Mesenchymal stem cell (in vitro differentiated cells and primary cell): ENCODE measurements around the gene LIN54.
"Not testable (repeated sequence)": the region's sequence is repeated elsewhere in the genome, so short reads cannot be mapped to it uniquely, and the experiment has no call there.

Experiments used
- DNase-seq: peaks from one replicate; pipeline ENCODE4 v3.0.0-alpha.2; 2013
- H2AFZ ChIP-seq: one replicate; pipeline ENCODE4 v1.6.1; 2013; ENCODE audit warnings: low read depth, mild to moderate bottlenecking, control low read depth, inconsistent platforms, low read length, moderate library complexity
- H2AK5ac ChIP-seq: 2 replicates; pipeline ENCODE4 v1.6.1; 2013; ENCODE audit warnings: low read length, moderate library complexity, mild to moderate bottlenecking, inconsistent platforms; ENCODE audit not compliant: severe bottlenecking
- H2BK120ac ChIP-seq: one replicate; pipeline ENCODE4 v1.6.1; 2013; ENCODE audit warnings: low read depth, mild to moderate bottlenecking, inconsistent platforms, low read length, moderate library complexity
- H2BK12ac ChIP-seq, 2 experiments: one replicate each; pipeline ENCODE4 v1.6.1; 2013; ENCODE audit warnings: inconsistent platforms in 2 of 2, low read length in 2 of 2, mild to moderate bottlenecking in 2 of 2, moderate library complexity in 2 of 2, control low read depth in 1 of 2
- H2BK15ac ChIP-seq: one replicate; pipeline ENCODE4 v1.6.1; 2013; ENCODE audit warnings: mild to moderate bottlenecking, low read depth, inconsistent platforms; ENCODE audit not compliant: poor library complexity, severe bottlenecking
- H2BK5ac ChIP-seq: 2 replicates; pipeline ENCODE4 v1.6.1; 2013; ENCODE audit warnings: low read depth, mild to moderate bottlenecking, low read length, control low read depth, inconsistent platforms; ENCODE audit not compliant: poor library complexity, severe bottlenecking
- H3K14ac ChIP-seq, 2 experiments: one replicate each; pipeline ENCODE4 v1.6.1; 2013; ENCODE audit warnings: inconsistent platforms in 2 of 2, low read length in 2 of 2, control low read depth in 1 of 2, mild to moderate bottlenecking in 1 of 2, moderate library complexity in 1 of 2
- H3K18ac ChIP-seq, 2 experiments: one replicate each; pipeline ENCODE4 v1.6.1; 2013; ENCODE audit warnings: inconsistent platforms in 2 of 2, low read length in 2 of 2, control low read depth in 1 of 2, low read depth in 1 of 2, mild to moderate bottlenecking in 1 of 2
- H3K23ac ChIP-seq, 2 experiments: one replicate each; pipeline ENCODE4 v1.6.1; 2013; ENCODE audit warnings: inconsistent platforms in 2 of 2, low read length in 2 of 2, mild to moderate bottlenecking in 2 of 2, moderate library complexity in 2 of 2, control low read depth in 1 of 2
- H3K27ac ChIP-seq: 2 replicates; pipeline ENCODE4 v1.5.1; 2013; ENCODE audit warnings: mild to moderate bottlenecking, moderate library complexity, low read length, control low read depth, inconsistent platforms; ENCODE audit not compliant: poor library complexity, severe bottlenecking
- H3K27me3 ChIP-seq, 2 experiments: 2 replicates each; pipeline versions ENCODE4 v1.6.1 to v1.7.0; 2013; ENCODE audit warnings: low read length in 2 of 2, mild to moderate bottlenecking in 2 of 2, moderate library complexity in 2 of 2, control low read depth in 1 of 2, inconsistent platforms in 1 of 2; ENCODE audit not compliant: control insufficient read depth in 1 of 2, insufficient read depth in 1 of 2
- H3K36me3 ChIP-seq, 2 experiments: 2 replicates each; pipeline versions ENCODE4 v1.6.1 to v1.7.0; 2013; ENCODE audit warnings: low read length in 2 of 2, control low read depth in 1 of 2, inconsistent platforms in 1 of 2, low read depth in 1 of 2, mild to moderate bottlenecking in 1 of 2; ENCODE audit not compliant: insufficient read depth in 2 of 2, control insufficient read depth in 1 of 2
- H3K4ac ChIP-seq, 2 experiments: one replicate each; pipeline ENCODE4 v1.6.1; 2013; ENCODE audit warnings: inconsistent platforms in 2 of 2, low read length in 2 of 2, mild to moderate bottlenecking in 2 of 2, moderate library complexity in 2 of 2, control low read depth in 1 of 2, low read depth in 1 of 2
- H3K4me1 ChIP-seq: 2 replicates; pipeline ENCODE4 v1.6.1; 2013; ENCODE audit warnings: low read depth, low read length, control low read depth; ENCODE audit not compliant: control insufficient read depth, insufficient read depth
- H3K4me2 ChIP-seq: 2 replicates; pipeline ENCODE4 v1.6.1; 2013; ENCODE audit warnings: low read length, mild to moderate bottlenecking, inconsistent platforms; ENCODE audit not compliant: poor library complexity, severe bottlenecking
- H3K4me3 ChIP-seq, 2 experiments: 2 replicates each; pipeline versions ENCODE4 v1.5.1 to v1.7.0; 2013; ENCODE audit warnings: low read length in 2 of 2, mild to moderate bottlenecking in 2 of 2, control low read depth in 1 of 2, low read depth in 1 of 2; ENCODE audit not compliant: insufficient read depth in 1 of 2
- H3K79me1 ChIP-seq: replicated peaks from 2 replicates; pipeline ENCODE4 v1.6.1; 2013; ENCODE audit warnings: mild to moderate bottlenecking, control low read depth, low read length, inconsistent platforms; ENCODE audit not compliant: poor library complexity, severe bottlenecking
- H3K9ac ChIP-seq: 2 replicates; pipeline ENCODE4 v1.7.0; 2013; ENCODE audit warnings: mild to moderate bottlenecking, low read length, moderate library complexity
- H3K9me3 ChIP-seq: 2 replicates; pipeline ENCODE4 v1.7.0; 2013; ENCODE audit warnings: mild to moderate bottlenecking, low read length; ENCODE audit not compliant: control insufficient read depth
- H4K8ac ChIP-seq: one replicate; pipeline ENCODE4 v1.6.1; 2013; ENCODE audit warnings: inconsistent platforms, mild to moderate bottlenecking, low read length, moderate library complexity
- H4K91ac ChIP-seq: one replicate; pipeline ENCODE4 v1.6.1; 2013; ENCODE audit warnings: mild to moderate bottlenecking, low read length, inconsistent platforms
- WGBS: methylation state at CpG from one replicate; pipeline ENCODE4 v1.1.7; 2013; ENCODE audit warnings: mixed read lengths; 5-methylcytosine and 5-hydroxymethylcytosine counted together

The LIN54 gene

GRCh38 chr4:82988323-82988832, 22.2 kb downstream of the LIN54 start:
- H2BK120ac ChIP-seq: no peak overlapping the region
- H3K4me2 ChIP-seq: no peak overlapping the region
- no peak overlapping the region for H2BK15ac ChIP-seq
- no peak overlapping the region for H3K4me3 ChIP-seq
- H4K91ac ChIP-seq: no peak overlapping the region
- H2AFZ ChIP-seq: no peak overlapping the region
- DNase-seq: peak; percentile 64
- H3K9ac ChIP-seq: no peak overlapping the region
- no peak overlapping the region for H3K18ac ChIP-seq
- H3K4ac ChIP-seq: no peak overlapping the region
- H3K27me3 ChIP-seq: no peaks in the 10 kb centered on the region
- no peak overlapping the region for H3K14ac ChIP-seq
- H3K36me3 ChIP-seq: peaks cover 3 to 7% of the 10 kb centered on the region in 2 experiments
- H2BK5ac ChIP-seq: no peak overlapping the region
- peaks cover 5% of the 10 kb centered on the region for H3K4me1 ChIP-seq
- peaks cover 17% of the 10 kb centered on the region for H3K79me1 ChIP-seq
- no peak overlapping the region for H3K23ac ChIP-seq
- H3K9me3 ChIP-seq: no peaks in the 10 kb centered on the region
- H2AK5ac ChIP-seq: no peak overlapping the region
- no CpG with 5 or more reads among the region's 2 CpGs for WGBS
- no peak overlapping the region for H3K27ac ChIP-seq
- no peak overlapping the region for H4K8ac ChIP-seq
- H2BK12ac ChIP-seq: no peak overlapping the region

DNA sequence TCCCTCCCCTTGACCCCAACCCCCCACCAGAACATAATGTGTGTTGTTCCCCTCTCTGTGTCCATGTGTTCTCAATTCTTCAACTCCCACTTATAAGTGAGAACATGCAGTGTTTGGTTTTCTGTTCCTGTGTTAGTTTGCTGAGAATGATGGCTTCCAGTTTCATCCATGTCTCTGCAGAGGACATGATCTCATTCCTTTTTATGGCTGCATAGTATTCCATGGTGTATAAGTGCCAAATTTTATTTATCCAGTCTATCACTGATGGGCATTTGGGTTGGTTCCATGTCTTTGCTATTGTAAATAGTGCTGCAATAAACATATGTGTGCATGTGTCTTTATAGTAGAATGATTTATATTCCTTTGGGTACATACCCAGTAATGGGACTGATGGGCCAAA, 23.1 kb downstream of the LIN54 start:
- not testable (repeated sequence) for H3K18ac ChIP-seq, H4K8ac ChIP-seq, H2BK15ac ChIP-seq, H3K23ac ChIP-seq, H3K4me1 ChIP-seq, H2BK12ac ChIP-seq, H2BK120ac ChIP-seq, H3K4me3 ChIP-seq, H4K91ac ChIP-seq, H2BK5ac ChIP-seq, H3K9ac ChIP-seq, H3K27ac ChIP-seq, H3K36me3 ChIP-seq, H3K4ac ChIP-seq, H3K14ac ChIP-seq, H3K4me2 ChIP-seq, H3K27me3 ChIP-seq, H3K9me3 ChIP-seq, DNase-seq, H2AFZ ChIP-seq, H2AK5ac ChIP-seq
- H3K79me1 ChIP-seq: peaks cover 15% of the 10 kb centered on the region

DNA sequence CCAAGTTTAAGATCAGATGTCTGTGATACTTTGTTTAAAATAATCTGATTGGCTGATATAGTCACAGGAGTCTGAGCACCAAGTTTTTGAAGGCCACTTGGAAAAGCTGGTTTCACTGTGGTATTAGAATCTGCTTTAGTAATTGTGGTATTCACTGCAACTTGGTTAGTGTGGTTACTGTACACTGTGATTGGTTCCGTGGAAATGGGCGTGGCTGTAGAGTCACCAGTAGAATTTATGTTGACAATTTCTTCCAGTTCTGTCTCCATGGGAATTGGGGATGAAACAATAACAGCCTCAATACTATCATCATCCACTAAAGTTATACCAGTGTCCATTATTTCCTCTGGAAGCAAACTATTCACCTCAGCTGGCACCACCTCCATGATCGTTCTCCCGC, 26.2 kb downstream of the LIN54 start:
- Histone ChIP-seq H4K91ac (no peak overlapping the region), H3K79me1 (peaks cover 8% of the 10 kb centered on the region), H3K4me2 (no peak overlapping the region), H3K36me3 (peaks cover 0 to 16% of the 10 kb centered on the region in 2 experiments), H3K4me3 (no peak overlapping the region), H2BK15ac (no peak overlapping the region), H2BK5ac (no peak overlapping the region), H3K27ac (no peak overlapping the region), H3K14ac (no peak overlapping the region), H3K9me3 (no peaks in the 10 kb centered on the region), H2BK120ac (no peak overlapping the region), H3K4ac (no peak overlapping the region), H2AK5ac (no peak overlapping the region), H3K4me1 (no peaks in the 10 kb centered on the region), H3K27me3 (no peaks in the 10 kb centered on the region), H4K8ac (no peak overlapping the region), H3K18ac (no peak overlapping the region), H2AFZ (no peak overlapping the region), H2BK12ac (no peak overlapping the region), H3K9ac (peak overlapping the region; percentile 24), H3K23ac (no peak overlapping the region)
- WGBS: 60% methylated on average over 1 of the region's 4 CpGs
- peak; percentile 89 for DNase-seq

DNA sequence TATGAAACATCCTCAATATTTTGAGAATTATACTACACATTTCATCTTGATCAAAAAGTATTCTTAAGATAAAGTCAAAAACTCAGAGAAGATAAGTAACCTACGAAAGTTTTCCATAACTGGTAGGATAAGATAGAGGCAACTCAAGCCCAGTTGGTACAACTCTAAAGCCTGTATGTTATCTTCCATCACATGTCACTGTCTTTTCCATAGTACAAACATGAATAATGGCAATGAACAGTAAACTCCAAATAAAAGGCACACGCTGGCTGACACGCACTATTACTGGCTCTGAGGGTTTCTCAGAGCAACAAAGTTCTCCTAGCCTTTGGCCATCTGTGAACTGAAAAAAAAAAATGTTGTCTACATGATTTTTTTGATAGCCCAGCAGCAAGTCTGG, 27.2 kb downstream of the LIN54 start:
- Histone ChIP-seq H3K27ac (no peak overlapping the region), H3K9ac (no peak overlapping the region), H3K36me3 (peaks cover 0 to 19% of the 10 kb centered on the region in 2 experiments), H3K14ac (no peak overlapping the region), H3K23ac (no peak overlapping the region), H3K18ac (no peak overlapping the region), H3K79me1 (peaks cover 4% of the 10 kb centered on the region), H3K4ac (no peak overlapping the region), H2BK12ac (no peak overlapping the region), H2AK5ac (no peak overlapping the region), H3K27me3 (no peaks in the 10 kb centered on the region), H3K9me3 (no peaks in the 10 kb centered on the region), H2AFZ (no peak overlapping the region), H4K91ac (no peak overlapping the region), H2BK120ac (no peak overlapping the region), H3K4me1 (no peaks in the 10 kb centered on the region), H2BK15ac (no peak overlapping the region), H2BK5ac (no peak overlapping the region), H4K8ac (no peak overlapping the region), H3K4me3 (no peak overlapping the region), H3K4me2 (no peak overlapping the region)
- no peak for DNase-seq
- 100% methylated on average over 3 of the region's 3 CpGs for WGBS
